Amniotic stem cell (primary cell): ENCODE data around the gene MAST4.

Source experiments
- DNase-seq: peaks from one replicate; lab custom pipeline; 2025; lab: John Stamatoyannopoulos, UW

MAST4 gene

GRCh38 chr5:67214036-67214435 is 617.8 kb downstream of the MAST4 start:
- no peak for DNase-seq

DNA sequence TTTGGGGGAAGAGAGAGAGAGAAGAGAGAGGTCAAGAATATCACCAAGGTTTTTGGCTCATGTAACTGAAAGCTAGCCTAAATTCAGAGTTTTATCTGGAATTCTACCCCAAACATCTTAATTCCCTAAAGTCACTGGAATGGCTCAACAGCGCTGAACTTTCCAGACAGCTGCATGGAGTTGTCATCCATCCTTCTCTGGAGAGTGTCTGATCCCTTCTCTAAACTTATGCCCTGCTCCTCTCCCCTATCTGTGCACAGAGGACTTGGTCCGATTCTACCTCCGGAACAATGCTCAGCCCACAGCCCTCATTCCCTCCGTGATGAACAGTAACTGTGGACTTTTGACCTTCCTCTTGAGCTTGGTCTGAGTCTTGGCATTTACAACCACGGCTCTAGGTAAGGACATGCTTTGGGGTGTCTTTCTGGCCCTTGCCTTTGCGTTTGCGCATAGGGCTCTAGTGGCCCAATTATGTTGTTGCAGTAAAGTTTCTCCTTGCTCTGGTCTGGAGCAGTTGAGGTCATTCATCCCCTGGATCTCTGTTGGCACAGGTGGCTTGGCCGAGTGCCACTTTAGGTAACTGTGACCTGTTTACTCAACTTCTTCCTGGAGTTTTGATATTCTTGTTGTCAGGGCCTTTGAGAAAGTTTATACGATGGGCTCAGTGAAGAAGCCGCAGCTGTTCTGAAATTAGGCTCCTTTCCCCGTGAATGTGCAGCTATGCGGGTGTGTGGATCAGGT is 618.7 kb downstream of the MAST4 start:
- DNase-seq, result no peak

DNA sequence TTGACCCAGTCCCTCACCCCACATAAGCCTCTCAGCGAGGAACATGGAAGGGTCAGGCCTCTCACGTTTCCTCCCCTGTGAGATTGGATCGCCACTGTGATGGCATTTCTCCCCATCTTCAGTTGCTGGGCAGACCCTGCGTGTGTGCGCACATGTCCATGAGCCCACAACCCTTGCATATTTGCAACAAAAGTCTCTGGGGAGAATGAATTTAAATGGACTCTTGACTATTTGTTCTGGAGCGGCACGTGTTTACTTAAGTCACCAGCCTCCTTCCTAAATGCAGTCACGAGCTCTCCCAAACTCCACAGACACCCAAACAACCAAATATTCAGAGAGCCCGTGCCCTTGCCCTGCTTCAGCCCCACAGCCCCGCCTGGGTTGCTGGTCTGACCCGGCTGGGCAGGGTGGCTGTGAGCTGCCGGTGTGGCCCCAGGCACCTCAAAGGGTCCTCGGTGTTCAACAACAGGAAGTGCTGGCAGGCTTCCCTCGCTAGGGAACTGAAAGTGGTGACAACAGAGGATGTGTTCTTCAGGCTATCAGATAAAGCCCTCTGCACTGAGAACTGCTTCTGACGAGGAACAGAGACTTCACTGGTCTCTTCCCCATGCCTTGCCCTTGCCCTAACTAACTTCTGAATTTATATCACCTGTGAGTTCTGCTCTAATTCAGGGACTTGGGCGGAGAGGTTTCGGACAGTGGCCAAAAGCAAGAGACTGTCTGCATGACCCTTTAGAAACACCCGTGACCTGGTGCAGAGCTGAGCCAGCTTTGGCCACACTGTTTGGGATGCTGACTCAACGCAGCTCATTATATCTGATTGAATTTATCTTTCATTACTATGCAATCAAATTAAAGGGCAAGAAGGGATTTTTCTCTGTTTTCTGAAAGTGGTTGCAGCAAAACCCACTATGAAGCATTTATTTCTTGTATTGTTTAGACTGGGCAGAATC is 619.6 kb downstream of the MAST4 start:
- no peak for DNase-seq

DNA sequence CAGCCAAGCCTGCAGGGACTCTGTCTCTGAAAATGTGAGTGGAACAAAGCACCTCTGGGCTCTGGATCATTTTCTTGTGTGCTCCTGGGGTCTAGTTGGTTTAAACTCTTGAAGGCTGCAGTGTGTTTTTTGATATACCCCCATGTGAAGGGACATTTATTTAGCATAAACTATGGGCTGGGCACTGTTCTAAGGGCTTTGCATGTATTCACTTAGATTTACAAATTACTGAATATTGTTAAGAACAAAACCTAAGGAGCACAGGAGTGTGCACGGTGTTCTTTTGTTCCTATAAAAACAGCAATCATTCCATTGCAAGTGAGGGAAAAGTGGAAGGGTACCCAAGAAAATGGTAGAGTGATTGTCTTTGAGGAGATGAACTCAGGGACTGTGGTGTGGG is 620.4 kb downstream of the MAST4 start:
- no peak for DNase-seq
